ENCODE measurements around the gene TBC1D22A. TPM values are rescaled to one million over a fixed set of nuclear protein-coding genes. Genes with fewer than 3 reads are reported as not detected.

TBC1D22A gene
- total RNA-seq, 2 experiments from 2014 or later: 22.3 to 43.9 TPM

DNA sequence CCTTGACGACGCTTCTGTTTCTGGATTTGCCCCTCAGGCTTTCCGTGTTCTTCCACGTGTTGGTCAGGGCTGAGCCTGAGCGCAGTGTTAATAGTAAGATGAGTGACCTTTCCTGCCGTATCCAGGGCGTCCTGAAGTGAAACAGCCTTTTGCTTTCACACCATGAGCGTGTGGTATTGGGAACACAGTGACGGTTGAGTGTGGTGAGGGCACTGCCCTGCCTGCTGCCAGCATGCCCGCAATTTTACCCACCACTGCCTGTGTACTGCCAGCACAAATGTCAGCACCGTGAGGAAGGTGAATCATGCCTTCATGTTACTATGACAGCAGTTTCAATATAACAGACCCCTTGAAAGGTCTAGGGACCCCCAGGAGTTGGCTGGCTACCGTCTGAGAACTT is 217.1 kb downstream of the TBC1D22A start:
- Histone ChIP-seq H3K79me2 (ENCODE audit: insufficient read depth, low read depth, low read length) (no peaks in the 10 kb centered on the region), H3K4me1 (ENCODE audit: insufficient read depth, low read length, poor library complexity, severe bottlenecking) (no peaks in the 10 kb centered on the region), H3K4me2 (ENCODE audit: low read length) (no peak overlapping the region), H3K9me2 (ENCODE audit: insufficient read depth, low read length) (no peaks in the 10 kb centered on the region), H4K20me1 (ENCODE audit: insufficient read depth, low read length) (no peaks in the 10 kb centered on the region), H3K36me3 (ENCODE audit: insufficient read depth, low read length) (peaks cover 12% of the 10 kb centered on the region; the same call in 1 of the 2 replicates), H3K4me3 (ENCODE audit: low read depth, low read length, poor library complexity, severe bottlenecking) (no peak overlapping the region), H3K9me3 (ENCODE audit: low read length) (no peaks in the 10 kb centered on the region), H3K27ac (ENCODE audit: low read depth, low read length, poor library complexity, severe bottlenecking) (no peak overlapping the region), H2AFZ (ENCODE audit: low read length) (no peak overlapping the region)
- CTCF ChIA-PET (ENCODE audit: unreplicated experiment): no interaction called here
- no peak for TF ChIP-seq EZH2phosphoT487 (IDR thresholded peaks at IDR 0.05; ENCODE audit: borderline replicate concordance, low read depth, low read length)
- TF ChIP-seq, protein P1, sequence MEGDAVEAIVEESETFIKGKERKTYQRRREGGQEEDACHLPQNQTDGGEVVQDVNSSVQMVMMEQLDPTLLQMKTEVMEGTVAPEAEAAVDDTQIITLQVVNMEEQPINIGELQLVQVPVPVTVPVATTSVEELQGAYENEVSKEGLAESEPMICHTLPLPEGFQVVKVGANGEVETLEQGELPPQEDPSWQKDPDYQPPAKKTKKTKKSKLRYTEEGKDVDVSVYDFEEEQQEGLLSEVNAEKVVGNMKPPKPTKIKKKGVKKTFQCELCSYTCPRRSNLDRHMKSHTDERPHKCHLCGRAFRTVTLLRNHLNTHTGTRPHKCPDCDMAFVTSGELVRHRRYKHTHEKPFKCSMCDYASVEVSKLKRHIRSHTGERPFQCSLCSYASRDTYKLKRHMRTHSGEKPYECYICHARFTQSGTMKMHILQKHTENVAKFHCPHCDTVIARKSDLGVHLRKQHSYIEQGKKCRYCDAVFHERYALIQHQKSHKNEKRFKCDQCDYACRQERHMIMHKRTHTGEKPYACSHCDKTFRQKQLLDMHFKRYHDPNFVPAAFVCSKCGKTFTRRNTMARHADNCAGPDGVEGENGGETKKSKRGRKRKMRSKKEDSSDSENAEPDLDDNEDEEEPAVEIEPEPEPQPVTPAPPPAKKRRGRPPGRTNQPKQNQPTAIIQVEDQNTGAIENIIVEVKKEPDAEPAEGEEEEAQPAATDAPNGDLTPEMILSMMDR (conservative IDR thresholded peaks at IDR 0.05; ENCODE audit: low read length): no peak
- POLR2A ChIA-PET: no interaction called here
- no peak for DNase-seq (ENCODE audit: low spot score)
- no TSS peak for BruUV-seq (replicated peaks)
- intact Hi-C loops (cut with micrococcal nuclease; ENCODE audit: unreplicated experiment): no loop called here

DNA sequence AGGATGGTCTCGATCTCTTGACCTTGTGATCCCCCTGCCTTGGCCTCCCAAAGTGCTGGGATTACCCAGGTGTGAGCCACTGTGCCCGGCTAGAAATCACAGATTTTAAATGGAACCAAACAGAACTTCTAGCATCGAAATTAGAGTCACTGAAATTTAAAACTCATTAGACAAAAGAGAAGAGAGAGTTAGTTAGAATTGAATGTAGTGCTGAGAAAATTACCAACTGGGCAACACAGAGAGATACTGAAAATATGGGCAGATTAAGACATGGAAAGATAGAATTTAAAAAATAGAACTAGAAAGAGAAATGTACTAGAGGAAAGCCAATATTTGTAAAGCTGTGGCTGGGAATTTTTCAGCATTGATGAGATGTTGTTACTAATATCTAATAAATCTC is 217.9 kb downstream of the TBC1D22A start:
- no TSS peak for BruUV-seq (replicated peaks)
- intact Hi-C loops (cut with micrococcal nuclease; ENCODE audit: unreplicated experiment): no loop called here
- CTCF ChIA-PET (ENCODE audit: unreplicated experiment): no interaction called here
- no peaks in the 10 kb centered on the region for H3K79me2 ChIP-seq (ENCODE audit: insufficient read depth, low read depth, low read length)
- H3K4me3 ChIP-seq (ENCODE audit: low read depth, low read length, poor library complexity, severe bottlenecking): no peak overlapping the region
- no peak overlapping the region for H2AFZ ChIP-seq (ENCODE audit: low read length)
- no peaks in the 10 kb centered on the region for H3K4me1 ChIP-seq (ENCODE audit: insufficient read depth, low read length, poor library complexity, severe bottlenecking)
- H3K4me2 ChIP-seq (ENCODE audit: low read length): no peak overlapping the region
- POLR2A ChIA-PET: no interaction called here
- no peak for DNase-seq (ENCODE audit: low spot score)
- no peaks in the 10 kb centered on the region for H3K9me3 ChIP-seq (ENCODE audit: low read length)
- H4K20me1 ChIP-seq (ENCODE audit: insufficient read depth, low read length): no peaks in the 10 kb centered on the region
- peaks cover 11% of the 10 kb centered on the region; the same call in 1 of the 2 replicates for H3K36me3 ChIP-seq (ENCODE audit: insufficient read depth, low read length)
- TF ChIP-seq, protein P1 (conservative IDR thresholded peaks at IDR 0.05; ENCODE audit: low read length): no peak
- no peak for TF ChIP-seq EZH2phosphoT487 (IDR thresholded peaks at IDR 0.05; ENCODE audit: borderline replicate concordance, low read depth, low read length)
- H3K9me2 ChIP-seq (ENCODE audit: insufficient read depth, low read length): no peaks in the 10 kb centered on the region
- no peak overlapping the region for H3K27ac ChIP-seq (ENCODE audit: low read depth, low read length, poor library complexity, severe bottlenecking)

DNA sequence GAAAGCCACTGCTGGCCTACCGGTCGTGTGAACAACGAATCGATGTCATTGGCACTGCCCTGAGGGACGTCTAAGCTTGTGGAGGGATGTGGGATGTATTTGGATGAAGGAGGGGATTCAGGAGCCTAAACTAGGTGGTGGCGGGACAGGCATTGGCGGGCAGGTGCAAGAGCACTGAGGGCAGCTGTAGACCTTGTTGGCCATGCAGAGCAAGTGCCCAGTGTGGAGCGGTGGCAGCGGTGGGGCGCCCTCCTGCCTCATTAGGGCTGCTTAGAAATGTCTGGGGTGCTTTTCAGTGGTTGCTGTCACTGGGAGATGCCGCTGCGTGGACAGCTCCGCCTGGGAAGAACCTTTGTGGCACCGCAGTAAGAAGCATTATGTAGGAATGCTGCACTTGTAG is 220.2 kb downstream of the TBC1D22A start:
- Histone ChIP-seq H3K4me3 (ENCODE audit: low read depth, low read length, poor library complexity, severe bottlenecking) (no peak overlapping the region), H3K79me2 (ENCODE audit: insufficient read depth, low read depth, low read length) (no peaks in the 10 kb centered on the region), H3K9me2 (ENCODE audit: insufficient read depth, low read length) (no peaks in the 10 kb centered on the region), H3K36me3 (ENCODE audit: insufficient read depth, low read length) (peaks cover 8% of the 10 kb centered on the region; the same call in 1 of the 2 replicates), H3K27ac (ENCODE audit: low read depth, low read length, poor library complexity, severe bottlenecking) (no peak overlapping the region), H4K20me1 (ENCODE audit: insufficient read depth, low read length) (no peaks in the 10 kb centered on the region), H2AFZ (ENCODE audit: low read length) (no peak overlapping the region), H3K4me1 (ENCODE audit: insufficient read depth, low read length, poor library complexity, severe bottlenecking) (no peaks in the 10 kb centered on the region), H3K4me2 (ENCODE audit: low read length) (no peak overlapping the region), H3K9me3 (ENCODE audit: low read length) (no peaks in the 10 kb centered on the region)
- BruUV-seq (replicated peaks): no TSS peak
- no peak for TF ChIP-seq EZH2phosphoT487 (IDR thresholded peaks at IDR 0.05; ENCODE audit: borderline replicate concordance, low read depth, low read length)
- TF ChIP-seq, protein P1 (conservative IDR thresholded peaks at IDR 0.05; ENCODE audit: low read length): no peak
- POLR2A ChIA-PET: no interaction called here
- no peak for DNase-seq (ENCODE audit: low spot score)
- intact Hi-C loops (cut with micrococcal nuclease; ENCODE audit: unreplicated experiment): no loop called here
- CTCF ChIA-PET (ENCODE audit: unreplicated experiment): no interaction called here

All from OCI-LY7 (cell line).